ENCODE results near the gene PBRM1.
"Not testable (repeated sequence)": the region's sequence is repeated elsewhere in the genome, so short reads cannot be mapped to it uniquely, and the experiment has no call there.

Gene PBRM1

GRCh38 chr3:52679811-52680210, 5.9 kb downstream of the PBRM1 start:
- no peak for DNase-seq (ENCODE audit: extremely low read depth, low read depth)
- no peak for TF ChIP-seq CTCF (IDR thresholded peaks at IDR 0.05; ENCODE audit: low read depth, low read length)

- TF ChIP-seq CTCF (IDR thresholded peaks at IDR 0.05; ENCODE audit: low read depth, low read length): no peak
- peak; percentile 56 for DNase-seq (ENCODE audit: extremely low read depth, low read depth)
These were observed 6.5 kb downstream of the PBRM1 start for GRCh38 chr3:52679199-52679538.

GRCh38 chr3:52678265-52679198, 7.2 kb downstream of the PBRM1 start:
- TF ChIP-seq CTCF (IDR thresholded peaks at IDR 0.05; ENCODE audit: low read depth, low read length): no peak
- DNase-seq (ENCODE audit: extremely low read depth, low read depth): no peak

- not testable (repeated sequence) for DNase-seq (ENCODE audit: extremely low read depth, low read depth)
These were observed 9.5 kb downstream of the PBRM1 start for GRCh38 chr3:52676201-52676600.

GRCh38 chr3:52671676-52672075, 14.0 kb downstream of the PBRM1 start:
- TF ChIP-seq CTCF (IDR thresholded peaks at IDR 0.05; ENCODE audit: low read depth, low read length): no peak
- no peak for DNase-seq (ENCODE audit: extremely low read depth, low read depth)

GRCh38 chr3:52670621-52671521, 14.8 kb downstream of the PBRM1 start:
- peak; percentile 99 for DNase-seq (ENCODE audit: extremely low read depth, low read depth)
- no peak for TF ChIP-seq CTCF (IDR thresholded peaks at IDR 0.05; ENCODE audit: low read depth, low read length)

GRCh38 chr3:52663098-52663497, 22.6 kb downstream of the PBRM1 start:
- DNase-seq (ENCODE audit: extremely low read depth, low read depth): no peak
- TF ChIP-seq CTCF (IDR thresholded peaks at IDR 0.05; ENCODE audit: low read depth, low read length): no peak

All from AG09319 (cell line).